Stimulated activated CD8-positive, alpha-beta memory T cell treated with anti-CD3 and anti-CD28 coated beads, Interleukin-15, amount 100 ng/mL, for 24 hours (primary cell): Measurements from ENCODE around the gene TMEM269.

Source experiments
- DNase-seq: peaks from one replicate; pipeline ENCODE4 v3.0.0-alpha.2; 2020; ENCODE audit warnings: low read depth

The TMEM269 gene

DNA sequence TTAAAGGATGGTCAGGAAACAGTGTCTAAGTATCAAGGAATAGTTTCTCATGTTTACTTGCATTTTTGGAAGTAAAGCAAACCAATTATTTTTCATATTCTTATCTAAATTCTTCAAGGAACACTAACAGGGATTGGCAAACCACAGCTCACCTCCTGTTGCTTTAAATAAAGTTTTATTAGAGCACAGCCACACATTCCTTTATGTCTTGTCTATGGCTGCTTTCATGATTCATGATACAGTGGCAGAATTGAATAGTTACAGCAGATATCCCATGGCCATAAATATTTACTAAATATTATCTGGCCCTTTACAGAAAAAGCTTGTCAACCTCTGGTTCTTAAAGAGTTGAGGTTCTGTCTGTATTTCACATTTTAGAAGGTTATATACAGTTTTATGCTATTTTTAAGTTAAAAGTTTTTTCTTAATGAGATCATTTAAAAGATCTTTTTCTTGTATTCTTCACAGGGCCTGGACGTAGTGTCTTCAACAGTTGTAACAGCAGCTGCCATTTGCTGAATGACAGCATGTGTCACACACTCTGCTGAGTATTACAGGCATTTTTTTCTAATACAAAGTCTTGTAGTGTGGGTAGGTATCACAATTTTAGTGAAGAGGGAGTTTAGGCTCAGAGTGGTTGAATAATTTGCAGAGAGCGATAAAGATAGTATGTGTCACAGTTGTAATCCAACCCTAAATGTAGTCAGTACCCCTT lies 64.2 kb downstream of the TMEM269 start:
- no peak for DNase-seq

GRCh38 chr1:42849944-42850343 lies 65.2 kb downstream of the TMEM269 start:
- DNase-seq = no peak
